Iris pigment epithelial cell (primary cell): ENCODE measurements around the gene MGMT.

Source experiments
- DNase-seq: peaks from one replicate; pipeline ENCODE4 v3.0.0-alpha.2; 2011; ENCODE audit warnings: low read depth

MGMT gene

DNA sequence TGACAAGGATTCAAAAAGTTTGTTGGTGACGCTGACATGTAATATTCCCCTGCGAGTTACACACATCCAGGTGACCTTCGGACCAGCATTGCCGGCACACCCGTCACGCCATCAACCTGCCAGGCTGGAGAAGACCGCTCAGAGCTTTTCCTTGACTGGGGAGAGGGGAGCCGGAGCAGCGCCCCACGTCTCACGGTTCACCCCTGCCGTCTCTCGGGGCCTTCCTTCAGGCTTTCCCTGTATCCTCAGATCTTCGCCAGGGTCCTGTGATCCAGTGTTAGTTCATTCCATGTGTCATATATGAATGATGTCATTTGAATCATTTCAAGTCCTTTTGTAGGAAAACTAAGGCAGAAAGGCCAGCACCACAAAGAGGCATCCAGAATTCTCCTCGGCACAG lies 127.8 kb downstream of the MGMT start:
- no peak for DNase-seq

DNA sequence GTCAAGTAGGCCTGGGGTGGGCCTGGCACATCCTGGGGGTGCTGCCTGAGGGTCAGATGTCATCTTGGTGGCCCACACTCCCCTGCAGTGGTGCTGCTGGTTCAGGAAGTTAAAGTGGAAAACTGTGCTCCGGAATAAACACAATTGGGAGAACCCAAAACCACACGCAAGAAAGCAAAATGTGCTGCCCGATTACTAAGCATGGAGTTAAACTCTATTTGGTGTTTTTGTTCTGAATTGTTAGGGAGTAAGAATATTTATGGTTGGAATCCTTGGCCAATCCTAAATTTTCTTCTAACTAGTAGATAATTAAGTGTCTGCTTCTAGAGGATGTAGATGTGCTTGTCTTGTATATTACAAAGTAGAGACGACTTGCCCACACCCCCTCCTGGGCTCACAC lies 131.4 kb downstream of the MGMT start:
- no peak for DNase-seq

DNA sequence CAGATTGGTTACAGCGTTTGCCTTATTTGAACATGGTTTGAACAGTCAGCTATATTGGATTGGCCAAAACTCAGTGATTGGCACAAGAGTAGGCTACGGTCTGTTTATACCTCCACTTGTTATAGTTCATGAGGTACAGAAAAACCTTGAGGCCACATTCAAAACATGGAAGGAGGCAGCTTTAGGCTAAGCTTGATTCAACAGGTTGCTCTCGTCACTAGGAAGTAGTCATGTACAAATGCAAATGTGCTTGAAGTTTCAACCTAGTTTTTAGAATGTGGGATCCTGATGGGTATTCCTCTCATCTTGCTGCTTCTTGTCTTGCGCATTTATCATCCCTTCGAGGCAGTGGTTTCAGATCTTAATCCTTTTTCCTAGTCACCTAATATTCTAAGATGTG lies 132.1 kb downstream of the MGMT start:
- DNase-seq: no peak

DNA sequence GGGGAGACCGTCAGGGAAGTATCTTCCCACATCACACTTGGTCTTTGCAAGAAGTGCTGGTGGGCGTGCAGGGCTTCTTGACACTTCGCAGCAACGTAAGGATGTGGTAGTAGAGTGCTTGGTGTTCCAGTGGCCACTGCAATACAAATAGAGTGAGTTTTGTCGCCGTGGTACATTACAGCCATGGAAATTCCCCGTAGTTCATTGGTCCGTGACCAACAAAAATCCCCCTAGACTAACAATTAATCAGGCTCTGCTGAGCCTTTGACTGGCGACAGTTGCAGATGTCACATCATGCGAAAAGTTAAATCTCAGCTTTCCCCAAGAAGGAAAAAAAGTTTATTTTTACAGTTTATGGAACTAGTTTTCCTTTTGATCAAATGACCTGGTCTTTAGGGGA lies 134.7 kb downstream of the MGMT start:
- no peak for DNase-seq

DNA sequence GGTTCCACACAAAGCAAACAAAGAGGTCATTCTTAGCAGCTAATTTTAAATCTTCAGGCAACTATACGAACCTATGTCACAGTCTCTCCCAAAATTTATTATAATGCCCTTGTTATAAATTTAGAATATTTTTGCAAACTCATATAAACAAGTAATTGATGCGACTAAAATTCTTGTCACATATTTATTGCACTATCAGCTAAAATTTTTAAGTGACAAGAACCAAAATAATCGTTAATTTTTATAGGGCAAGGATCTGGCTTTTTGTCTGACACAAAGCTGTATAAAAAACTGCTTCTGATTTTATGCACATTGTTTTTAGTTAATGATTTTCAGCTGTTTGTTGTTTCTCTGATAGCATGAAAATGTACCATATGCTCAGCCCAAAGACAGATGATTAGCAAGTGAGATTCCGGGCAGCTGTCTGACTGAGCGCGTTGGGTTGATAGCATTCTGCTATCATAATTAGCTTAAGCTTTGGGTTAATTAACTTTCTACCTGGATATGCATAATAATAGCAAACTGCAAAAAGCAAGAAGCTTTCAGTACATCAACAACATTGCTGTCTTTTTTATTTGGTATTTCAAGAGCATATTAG lies 136.0 kb downstream of the MGMT start:
- no peak for DNase-seq

DNA sequence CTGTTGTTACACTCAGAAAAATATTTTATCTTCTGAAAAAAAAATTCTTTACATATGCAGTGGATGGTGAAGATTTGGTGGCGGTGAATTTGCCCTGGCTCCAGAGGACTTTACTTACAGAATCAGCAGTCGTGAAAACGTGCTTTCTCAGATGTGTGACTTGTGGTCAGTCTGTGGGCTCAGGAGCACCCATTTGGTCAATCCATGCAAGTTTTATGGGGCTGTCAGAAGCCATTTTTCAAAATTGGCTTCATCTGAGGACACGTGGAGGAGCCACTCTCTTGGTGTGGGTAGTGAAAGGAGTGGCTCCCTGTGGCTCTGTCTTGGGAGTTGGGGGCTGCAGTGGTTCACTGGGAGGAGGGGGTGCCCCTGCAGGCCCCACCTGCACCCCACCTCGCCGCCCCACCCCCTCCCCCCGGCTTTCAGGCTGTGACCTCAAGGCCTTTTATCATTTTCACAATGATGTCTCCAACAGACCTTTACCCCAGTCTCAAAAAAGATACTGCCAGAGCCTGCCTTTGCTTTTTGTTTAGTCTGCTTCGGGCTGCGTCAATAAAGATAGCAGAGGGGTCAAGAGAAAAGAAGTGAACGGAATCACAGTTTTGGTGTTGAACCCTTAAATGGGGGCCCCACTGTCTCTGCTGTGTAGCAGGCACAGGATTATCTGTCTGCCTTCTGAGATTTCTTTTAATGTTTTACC lies 137.4 kb downstream of the MGMT start:
- no peak for DNase-seq

DNA sequence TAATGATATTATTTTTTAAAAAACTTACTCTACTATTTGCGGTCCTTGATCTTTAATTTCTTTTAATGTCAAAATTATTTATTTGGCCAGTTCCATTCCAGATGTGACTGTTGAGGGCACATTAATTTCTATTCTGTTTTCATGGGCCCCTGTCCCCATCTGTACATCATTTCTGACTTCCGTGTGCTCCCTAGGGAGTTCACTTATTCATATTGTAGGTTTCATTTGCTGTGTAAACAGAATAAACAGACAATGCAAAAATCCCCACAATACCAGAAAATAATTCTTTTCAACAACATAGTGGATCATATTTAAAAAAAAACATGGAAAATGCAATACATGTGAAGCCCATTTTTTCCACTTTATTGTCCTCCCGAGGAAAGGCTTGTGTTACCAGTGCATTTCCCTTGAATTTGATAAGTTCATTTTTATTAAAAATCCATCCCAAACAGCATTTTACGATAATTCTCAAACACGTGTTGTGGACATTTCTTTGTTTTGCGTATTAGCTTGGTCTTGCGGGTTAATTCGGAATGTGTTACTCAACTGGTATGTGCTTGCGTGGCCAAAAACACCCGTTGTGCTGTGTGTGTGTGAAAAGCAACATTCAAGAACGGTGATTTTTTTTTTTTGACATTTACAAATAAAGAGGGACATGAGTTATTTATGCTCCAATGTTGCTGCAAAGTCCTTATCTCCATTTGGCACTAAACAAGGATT lies 138.4 kb downstream of the MGMT start:
- no peak for DNase-seq

DNA sequence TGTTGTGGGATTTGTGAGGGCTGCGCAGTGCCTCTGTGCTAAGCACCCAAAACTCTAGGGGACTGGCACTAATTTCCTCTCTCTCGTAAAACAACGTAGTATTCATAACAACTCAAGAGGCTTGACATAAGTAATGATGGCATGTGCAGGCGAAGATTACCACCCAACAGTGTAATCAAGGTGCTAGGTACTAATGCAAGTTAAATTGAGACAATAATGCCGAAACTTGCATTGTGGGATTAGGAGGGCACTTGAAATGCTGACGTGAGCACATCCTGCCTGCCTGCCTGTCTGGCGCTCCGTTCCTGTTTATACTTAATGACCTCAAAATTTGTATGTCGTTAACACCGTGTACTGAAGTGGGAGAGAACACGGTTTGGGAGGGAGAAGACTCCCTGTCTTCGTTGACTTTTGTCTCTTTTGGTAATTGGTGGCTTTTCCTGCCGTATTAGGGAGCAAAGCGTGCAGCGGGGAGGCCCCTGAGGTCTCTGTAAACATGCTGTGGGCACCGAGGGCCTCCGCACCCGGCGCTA lies 139.0 kb downstream of the MGMT start:
- no peak for DNase-seq

DNA sequence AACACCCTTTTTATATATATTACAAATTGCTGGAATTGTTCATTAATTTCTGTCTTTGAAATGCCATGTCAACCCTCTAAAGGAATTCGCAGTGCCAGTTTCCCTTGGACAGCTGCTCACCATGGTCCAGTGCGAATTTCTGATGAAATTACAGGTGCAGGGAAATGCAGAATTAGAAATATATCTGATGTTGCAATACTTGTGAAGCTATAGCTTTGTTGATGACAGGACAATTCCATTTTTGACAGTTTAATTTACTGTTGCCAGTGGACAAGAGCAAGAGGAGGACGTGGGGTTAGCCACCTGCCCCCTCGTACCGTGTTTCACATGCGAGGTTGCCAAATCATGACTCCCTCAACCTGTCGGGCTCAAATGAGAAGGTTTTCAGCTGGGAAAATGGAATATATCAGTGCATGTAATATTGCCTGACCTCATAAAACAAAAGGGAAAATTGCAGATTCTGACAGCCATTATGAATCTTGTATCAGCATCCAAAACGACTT lies 140.6 kb downstream of the MGMT start:
- no peak for DNase-seq

DNA sequence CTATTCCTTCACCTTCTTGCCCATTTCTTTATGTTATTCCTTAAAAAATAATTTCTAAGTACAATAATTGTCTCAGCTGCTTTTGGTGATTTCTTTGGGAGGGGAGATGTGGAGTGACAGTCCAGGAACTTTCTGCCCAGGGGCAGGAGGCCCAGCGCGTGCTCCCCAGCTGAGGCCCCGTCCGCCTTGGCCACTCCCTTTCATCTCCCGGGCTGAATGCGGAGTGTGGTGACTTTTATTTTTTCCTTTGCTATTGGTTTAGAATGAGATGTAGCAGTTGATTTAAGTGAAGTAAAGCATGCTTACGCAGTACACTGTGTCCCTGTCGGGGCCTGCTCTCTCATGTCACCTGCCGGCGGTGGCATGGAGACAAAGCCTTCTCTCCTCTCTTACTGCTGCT lies 141.6 kb downstream of the MGMT start:
- no peak for DNase-seq

DNA sequence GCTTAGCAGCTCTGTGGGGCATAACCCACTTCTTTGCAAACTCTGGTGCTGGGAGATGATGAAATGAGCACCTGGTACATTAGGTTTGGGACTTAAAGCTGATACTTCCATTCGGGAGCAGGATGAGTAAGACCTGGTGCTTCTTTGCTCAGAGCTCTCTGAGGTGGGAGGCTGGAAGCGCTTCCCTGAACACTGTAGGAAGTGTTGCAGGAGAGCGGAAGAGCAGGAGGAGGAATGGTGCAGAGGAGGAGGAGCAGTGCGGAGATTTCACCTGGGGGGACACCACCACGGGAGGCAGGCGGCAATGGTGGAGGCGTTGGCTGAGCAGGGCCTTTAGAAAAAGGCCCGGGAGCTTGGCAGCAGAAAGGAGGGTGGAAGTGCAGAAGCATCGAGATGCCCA lies 142.5 kb downstream of the MGMT start:
- DNase-seq: no peak

DNA sequence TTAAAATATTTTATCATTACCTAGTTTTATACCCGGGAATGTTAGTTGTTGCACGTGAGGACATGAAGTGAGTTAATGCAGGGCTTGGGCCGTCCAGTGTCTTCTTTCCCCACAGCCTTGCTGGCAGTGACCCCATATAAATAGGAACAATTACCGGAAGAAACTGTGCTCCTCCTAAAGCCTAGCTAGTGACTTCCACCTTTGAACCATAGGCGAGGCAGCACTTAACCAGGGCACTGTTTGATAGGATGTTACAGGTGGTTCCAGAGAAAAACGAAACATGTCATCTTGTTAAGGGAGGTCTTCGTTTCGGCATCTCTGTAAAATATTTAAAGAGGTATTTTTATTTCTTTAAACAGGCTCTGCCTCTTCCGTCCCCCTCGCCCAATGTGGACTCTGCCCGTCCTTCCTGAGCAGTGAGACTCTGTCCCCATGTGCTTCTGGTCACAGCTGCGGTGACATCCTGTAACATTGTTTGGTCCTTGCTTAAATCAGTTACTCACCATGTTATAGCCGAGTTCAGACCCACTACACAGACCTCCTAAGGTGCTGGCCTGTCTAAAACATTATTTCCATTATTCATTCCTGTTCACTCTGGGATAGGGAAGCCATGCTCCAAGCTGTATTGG lies 145.6 kb downstream of the MGMT start:
- DNase-seq: no peak

DNA sequence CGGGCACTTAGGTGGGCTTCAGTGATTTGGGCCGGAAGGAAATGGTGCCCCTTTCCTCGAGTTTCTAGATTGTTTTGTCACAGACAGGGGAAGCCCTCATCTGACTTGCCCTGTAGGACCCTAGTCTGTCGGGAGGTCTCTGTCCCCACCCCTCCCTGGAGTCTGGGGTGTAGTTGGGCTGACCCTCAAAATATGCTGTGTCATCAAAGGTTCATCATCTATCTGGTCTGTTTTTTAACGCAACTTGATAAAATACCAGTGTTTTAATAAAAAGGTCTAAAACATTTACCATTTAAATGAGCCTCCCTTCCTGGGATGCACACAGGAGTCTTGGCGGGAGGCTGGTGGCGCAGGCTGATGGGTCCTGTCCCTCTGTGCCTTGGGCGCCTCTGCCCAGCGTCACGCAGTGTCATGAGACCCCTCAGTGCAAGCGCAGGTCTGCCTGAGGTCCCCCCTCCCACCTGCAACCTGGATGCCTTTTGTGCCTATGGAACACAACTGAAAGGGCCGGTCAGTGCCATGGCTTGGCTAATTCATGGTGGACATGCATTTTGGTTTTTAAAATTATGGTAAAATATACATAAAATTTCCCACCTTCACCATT lies 146.4 kb downstream of the MGMT start:
- no peak for DNase-seq

DNA sequence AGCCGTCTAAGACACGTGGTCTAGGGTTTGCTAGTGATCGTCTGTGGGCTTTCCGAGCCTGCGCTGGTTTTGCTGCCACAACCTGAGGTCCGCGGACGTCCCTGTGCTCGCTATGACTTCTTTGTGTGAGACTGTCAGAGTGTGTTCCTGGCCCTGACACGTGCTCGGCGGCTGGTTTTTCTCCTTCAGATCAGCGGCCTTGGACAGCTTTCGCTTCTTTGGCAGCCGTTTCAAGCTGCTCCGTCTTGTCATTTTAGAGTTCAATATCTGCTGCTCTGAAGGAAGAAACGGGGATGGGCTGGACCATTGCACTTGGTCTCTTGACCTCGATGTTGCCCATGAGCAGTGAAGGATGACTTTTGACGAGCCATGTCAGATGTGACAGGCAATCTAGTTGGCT lies 147.3 kb downstream of the MGMT start:
- no peak for DNase-seq

DNA sequence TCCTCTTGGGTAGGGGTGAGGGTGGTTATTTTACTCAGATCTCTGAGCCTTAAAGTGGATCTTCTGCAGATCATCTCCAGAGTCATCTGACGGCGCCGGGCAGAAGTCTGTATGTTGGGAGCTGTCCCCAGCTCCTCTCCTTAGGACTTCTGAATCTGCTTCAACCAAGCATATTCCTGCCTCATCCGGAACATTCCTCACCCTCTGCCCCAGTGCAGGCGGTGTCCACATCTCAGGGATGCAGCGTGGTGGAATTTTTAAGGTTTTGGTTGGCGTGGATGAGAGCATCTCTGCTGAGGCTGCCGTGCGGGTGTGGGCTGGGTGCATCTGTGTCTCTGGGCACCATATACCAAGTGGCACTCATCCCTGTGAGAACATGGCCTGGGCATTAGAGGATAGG lies 148.3 kb downstream of the MGMT start:
- DNase-seq: no peak

DNA sequence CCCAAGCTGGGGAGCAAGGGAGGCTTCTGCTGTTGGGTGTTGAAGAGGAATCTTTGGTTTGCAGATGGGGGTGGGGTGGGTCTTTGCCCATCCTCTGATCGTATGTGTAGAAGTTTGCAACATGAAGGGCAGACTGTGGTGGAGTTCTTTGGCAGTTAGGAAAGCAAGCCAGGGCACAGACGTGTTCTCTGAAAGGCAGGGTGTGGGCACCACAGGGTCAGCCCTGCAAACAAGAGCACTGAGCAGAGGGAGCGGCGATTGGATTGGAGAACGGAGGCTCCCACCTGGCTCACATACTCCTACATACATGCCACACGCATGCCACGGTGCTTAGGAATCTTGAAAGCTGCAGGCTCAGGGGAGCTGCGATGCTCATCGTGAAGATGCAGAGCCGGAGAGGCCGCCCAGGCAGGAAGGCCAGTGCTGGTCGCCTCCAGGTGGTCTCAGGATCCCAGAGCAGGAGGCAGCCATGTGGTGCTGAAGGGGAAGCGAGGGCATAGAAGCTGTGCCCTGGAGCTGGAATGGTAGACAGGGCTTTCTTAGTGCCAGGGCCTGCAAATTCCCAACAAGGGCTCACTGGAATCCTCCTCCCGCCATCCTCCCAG lies 149.0 kb downstream of the MGMT start:
- no peak for DNase-seq

DNA sequence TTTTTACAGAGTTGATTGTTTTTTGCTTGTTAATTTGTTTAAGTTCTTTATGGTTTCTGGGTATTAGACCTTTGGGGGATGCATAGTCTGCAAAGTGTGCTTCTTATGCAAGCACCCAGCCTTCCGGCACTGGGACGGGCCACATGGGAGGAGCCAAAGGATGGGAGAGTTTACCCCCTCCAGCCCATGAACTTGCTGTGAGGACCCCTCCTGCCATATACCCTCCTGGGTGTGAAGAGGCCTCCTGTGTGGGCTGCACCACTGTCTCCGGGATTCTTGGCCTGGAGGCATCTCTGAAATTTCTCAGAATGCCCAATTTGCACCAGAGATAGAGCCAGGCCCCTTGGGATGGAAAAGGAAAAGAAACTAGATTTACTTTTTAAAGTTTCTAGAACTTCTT lies 150.7 kb downstream of the MGMT start:
- no peak for DNase-seq

DNA sequence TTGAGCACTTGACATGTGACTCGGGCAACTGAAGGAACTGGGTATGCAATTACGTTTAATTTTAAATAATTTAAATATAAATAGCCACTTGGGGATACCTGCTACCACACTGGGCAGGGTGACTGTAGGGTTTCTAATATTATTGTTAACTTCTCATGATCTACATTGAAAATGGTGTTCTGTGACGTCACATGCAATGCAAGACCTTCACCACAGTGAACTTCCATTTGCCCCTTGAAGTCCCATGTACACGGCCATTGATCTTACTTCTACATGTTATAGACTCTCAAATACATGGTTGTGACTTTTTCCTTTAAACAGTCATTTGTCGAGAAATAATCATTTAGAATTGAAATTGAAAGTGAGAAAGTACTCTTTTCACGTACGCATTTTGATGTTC lies 154.0 kb downstream of the MGMT start:
- no peak for DNase-seq

DNA sequence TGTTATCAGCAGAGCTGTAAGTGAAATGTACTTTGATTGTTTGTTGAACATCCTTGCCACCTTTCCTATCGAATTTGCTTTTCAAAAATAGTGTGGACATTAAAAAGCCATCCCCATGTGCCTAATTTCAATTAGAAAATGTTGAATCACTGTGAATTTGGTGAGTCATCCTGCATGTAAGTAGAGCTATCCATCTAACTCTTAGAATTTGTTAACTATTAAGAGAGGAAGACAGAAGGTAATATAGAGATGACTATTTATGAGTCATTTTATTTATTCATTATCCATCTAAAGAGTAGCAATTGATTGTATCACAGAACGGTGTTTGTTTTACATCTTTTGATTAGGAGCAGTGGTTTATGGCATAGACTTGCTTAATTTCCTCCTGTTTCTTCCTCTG lies 154.7 kb downstream of the MGMT start:
- DNase-seq: no peak

DNA sequence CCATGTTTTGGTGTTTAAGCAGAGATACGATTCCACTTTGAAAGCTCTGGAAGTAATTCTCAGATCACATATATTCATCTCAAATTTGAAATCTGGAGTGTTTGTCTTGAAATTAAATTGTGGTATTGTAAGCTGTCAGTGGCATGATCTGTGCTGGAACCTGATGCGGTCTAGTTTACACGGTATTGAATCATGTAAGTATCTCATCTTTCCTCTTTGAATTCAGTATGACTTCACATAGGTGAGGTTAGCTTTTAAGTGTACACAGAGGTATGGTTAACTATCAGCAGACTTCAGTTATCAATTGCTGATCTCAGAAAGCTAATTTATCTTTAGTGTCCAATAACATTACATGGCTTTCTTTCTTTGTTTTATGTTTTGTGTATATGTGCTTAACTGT lies 155.2 kb downstream of the MGMT start:
- no peak for DNase-seq

DNA sequence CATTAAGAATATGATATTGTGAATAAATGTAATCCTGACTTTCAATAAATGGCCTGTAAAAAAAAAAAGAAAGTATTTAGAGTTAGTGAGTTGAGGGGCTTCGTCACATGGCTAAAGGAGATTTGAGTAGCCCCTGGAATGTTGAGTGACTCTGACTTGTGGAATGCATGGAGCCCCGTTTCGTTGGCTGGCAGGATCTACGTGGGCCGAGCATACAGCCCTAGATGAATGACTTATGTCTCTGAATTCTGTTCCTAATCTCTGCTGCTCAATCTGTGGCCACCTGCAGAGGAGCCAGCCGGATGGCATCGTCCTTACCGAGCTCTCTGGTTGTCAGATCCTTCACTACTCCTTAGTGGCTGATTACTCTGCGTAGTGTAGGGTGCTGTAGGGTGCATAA lies 155.7 kb downstream of the MGMT start:
- DNase-seq: peak; percentile 22

DNA sequence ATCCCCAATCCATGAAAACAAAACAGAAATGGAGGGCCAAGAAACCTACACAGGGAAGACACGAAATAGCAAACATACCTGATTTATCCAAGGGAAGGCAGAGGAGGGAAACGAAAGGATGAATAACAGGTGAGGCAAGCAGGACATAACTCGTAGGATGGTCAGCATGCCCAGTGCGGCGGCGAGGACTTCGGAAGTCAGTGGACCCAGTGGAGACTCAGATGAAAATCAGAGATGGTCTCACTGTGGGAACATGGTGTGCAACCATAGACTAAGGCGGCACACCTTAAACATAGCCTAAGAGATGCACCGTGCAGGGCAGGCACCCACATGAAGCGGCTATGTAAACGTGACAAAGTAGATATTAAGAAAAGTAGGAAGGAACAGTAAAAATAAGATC lies 157.5 kb downstream of the MGMT start:
- no peak for DNase-seq
